HFF-Myc (cell line): Measurements from ENCODE around the gene ZDHHC7.

ENCODE experiments used
- DNase-seq: peaks from one replicate; pipeline ENCODE4 v3.0.0-alpha.2; 2011; ENCODE audit warnings: low read depth; ENCODE audit errors: extremely low read depth
- H3K4me3 ChIP-seq: replicated peaks from 2 replicates; pipeline ENCODE4 v1.5.1; 2011; ENCODE audit warnings: low read depth, mild to moderate bottlenecking, control low read depth, low read length
- TF ChIP-seq, protein P1 (sequence below): IDR thresholded peaks from 2 replicates; pipeline ENCODE4 v1.5.1; 2012; ENCODE audit warnings: mild to moderate bottlenecking, low read depth, low read length, control low read depth; ENCODE audit errors: missing control alignments

Gene ZDHHC7

DNA sequence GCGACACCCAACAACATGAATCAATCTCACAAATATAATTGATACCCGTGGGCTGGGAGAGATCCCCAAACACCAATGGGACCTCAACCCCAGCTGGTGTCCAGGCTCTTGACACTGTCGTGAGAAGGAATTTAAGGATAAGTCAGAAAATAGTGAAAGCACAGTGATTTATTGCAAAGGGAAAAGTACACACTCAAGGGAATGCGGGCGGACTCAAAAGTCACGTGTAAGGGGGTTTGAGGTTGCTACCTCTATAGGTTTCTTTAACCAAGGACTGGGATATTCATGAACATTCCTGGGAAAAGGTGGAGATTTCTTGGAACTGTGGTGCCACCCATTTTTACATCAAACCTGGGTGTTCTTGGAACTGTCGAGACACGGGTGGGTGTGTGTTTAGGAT lies 6.3 kb upstream of the ZDHHC7 start:
- DNase-seq = no peak
- no peak overlapping the region for H3K4me3 ChIP-seq
- TF ChIP-seq, protein P1, sequence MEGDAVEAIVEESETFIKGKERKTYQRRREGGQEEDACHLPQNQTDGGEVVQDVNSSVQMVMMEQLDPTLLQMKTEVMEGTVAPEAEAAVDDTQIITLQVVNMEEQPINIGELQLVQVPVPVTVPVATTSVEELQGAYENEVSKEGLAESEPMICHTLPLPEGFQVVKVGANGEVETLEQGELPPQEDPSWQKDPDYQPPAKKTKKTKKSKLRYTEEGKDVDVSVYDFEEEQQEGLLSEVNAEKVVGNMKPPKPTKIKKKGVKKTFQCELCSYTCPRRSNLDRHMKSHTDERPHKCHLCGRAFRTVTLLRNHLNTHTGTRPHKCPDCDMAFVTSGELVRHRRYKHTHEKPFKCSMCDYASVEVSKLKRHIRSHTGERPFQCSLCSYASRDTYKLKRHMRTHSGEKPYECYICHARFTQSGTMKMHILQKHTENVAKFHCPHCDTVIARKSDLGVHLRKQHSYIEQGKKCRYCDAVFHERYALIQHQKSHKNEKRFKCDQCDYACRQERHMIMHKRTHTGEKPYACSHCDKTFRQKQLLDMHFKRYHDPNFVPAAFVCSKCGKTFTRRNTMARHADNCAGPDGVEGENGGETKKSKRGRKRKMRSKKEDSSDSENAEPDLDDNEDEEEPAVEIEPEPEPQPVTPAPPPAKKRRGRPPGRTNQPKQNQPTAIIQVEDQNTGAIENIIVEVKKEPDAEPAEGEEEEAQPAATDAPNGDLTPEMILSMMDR = no peak

DNA sequence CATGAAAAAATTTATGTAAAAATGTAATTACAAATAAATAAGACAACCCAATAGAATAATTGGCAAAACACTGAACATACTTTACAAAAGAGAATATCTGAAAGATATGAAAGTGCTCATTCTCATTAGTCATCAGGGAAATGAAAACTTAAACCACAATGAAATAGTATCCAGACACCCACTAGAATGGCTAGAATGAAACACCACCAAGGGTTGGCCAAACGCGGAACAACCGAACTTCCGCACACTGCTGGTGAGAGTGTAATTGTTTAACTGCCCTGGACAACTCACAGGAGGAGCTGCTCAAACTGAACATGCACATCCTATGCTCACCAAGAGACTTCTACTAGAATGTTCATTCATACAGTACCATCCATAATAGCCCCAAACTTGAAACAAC lies 5.8 kb upstream of the ZDHHC7 start:
- H3K4me3 ChIP-seq = no peak overlapping the region
- TF ChIP-seq, protein P1 = no peak
- DNase-seq = no peak

DNA sequence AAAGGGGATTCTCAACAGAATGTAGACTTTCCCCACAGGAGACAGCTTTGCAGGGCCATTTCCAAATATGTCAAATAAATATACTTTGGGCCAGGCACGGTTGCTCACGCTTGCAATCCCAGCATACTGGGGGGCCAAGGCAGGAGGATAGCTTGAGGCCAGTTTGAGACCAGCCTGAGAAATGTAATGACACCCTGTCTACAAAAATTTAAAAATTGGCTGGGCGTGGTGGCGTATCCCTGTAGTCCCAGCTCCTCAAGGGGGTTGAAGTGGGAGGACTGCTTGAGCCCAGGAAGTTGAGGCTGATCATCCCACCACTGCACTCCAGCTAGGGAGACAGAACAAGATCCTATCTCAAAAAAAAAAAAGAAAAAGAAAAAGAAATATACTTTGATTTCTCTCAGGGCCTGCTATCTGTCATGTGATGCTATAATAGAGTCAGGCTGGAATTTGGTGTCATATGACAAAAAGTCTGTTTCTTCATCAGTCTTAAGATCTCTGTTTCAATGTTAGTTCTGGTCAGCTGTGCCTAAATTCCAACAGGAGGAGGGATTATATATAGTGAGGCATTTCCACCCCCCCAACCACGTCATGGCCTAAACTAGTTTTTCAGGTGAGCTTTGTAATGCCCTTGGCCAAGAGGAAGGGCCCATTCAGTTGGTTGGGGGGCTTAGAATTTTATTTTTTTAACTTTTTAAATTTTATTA lies 4.3 kb upstream of the ZDHHC7 start:
- H3K4me3 ChIP-seq = no peak overlapping the region
- TF ChIP-seq, protein P1 = no peak
- DNase-seq = no peak

DNA sequence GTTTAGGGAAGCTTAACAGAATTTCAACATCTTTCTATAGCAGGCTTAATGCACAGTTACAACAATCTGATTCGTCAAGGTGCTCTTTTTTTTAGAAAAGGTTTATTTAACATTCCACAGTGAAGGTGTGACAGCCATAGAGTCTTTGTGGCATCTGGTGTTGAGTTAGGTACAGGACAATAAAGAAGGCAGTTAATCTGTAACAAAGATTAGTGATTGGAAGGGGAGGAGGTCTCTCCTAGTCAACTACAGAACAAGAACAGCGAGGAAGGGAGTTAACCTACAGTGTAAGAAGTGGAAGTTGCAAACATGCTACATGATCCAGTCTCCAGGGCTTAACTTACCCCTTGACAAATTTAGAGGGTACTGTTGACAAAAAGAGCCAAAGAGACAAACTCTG lies 3.0 kb upstream of the ZDHHC7 start:
- H3K4me3 ChIP-seq = no peak overlapping the region
- no peak for DNase-seq
- TF ChIP-seq, protein P1 = no peak

DNA sequence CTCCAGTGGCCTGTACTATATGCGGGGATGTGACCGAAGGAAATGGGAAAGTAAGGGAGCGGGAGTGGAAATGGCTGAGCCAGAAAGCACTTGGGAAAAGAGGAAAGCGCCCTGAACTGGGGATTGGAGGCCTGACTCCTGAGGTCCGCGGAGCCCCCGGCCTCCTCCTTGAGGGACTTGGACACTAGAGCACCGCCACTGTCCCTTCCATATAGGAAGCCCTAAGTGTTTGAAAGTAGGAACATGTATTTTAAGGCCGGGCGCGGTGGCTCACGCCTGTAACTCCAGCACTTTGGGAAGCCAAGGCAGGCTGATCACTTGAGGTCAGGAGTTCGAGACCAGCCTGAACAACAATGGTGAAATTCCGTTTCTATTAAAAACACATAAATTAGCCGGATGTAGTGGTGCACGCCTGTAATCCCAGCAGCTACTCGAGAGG lies 530 bp upstream of the ZDHHC7 start:
- no peak for DNase-seq
- peak overlapping the region; percentile 91 for H3K4me3 ChIP-seq
- TF ChIP-seq, protein P1 = no peak

DNA sequence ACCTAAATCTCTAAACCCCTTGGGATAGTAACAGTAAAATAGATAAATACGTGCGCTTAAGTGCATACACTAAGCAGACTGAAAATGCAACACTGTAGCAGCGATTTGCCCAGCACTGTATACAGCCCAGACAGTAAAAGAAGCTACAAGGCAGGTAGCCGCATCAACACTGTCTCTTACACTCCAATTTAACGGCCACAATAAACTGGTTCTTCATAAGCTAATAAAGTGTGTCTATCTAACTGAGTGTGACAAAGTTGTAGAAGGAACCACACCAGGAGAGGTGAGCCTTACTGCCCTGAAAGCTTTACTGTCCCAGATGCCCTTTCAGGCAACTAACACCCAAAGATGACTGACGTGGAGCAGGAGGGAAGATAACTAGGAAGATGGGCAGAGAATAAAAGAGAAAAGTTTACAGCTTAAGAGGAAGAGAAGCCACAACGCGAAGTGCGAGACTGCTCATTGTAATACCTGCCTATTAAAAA lies 847 bp downstream of the ZDHHC7 start:
- peak overlapping the region; percentile 91 for H3K4me3 ChIP-seq

More for the DNA sequence above, 847 bp downstream of the ZDHHC7 start:
- TF ChIP-seq, protein P1 = no peak
- DNase-seq = no peak
